Sigmoid colon (tissue), 4 donors: ENCODE data around the gene SLC38A7.

Experiments used
- POLR2A ChIP-seq, 2 donors: fragments of 450-650 bp; IDR thresholded peaks; one replicate each; pipeline ENCODE4 v1.6.1; 2016; ENCODE audit warnings: antibody characterized with exemption in 2 of 2, mild to moderate bottlenecking in 2 of 2, moderate library complexity in 2 of 2
- POLR2AphosphoS5 ChIP-seq, 4 donors: sonication (generic); formaldehyde crosslinking; IDR thresholded peaks; one replicate each; pipeline ENCODE4 v1.6.1; 2017; ENCODE audit warnings: antibody characterized with exemption in 4 of 4
- TF ChIP-seq, protein P1 (sequence below), 4 experiments: fragments of 450-650 bp in 3 of 4; fragments of 200-600 bp in 1 of 4; IDR thresholded peaks; one replicate each; pipeline ENCODE4 v1.5.1; 2016 to 2019; ENCODE audit warnings: antibody characterized with exemption in 4 of 4, mild to moderate bottlenecking in 3 of 4, moderate library complexity in 2 of 4

DNA sequence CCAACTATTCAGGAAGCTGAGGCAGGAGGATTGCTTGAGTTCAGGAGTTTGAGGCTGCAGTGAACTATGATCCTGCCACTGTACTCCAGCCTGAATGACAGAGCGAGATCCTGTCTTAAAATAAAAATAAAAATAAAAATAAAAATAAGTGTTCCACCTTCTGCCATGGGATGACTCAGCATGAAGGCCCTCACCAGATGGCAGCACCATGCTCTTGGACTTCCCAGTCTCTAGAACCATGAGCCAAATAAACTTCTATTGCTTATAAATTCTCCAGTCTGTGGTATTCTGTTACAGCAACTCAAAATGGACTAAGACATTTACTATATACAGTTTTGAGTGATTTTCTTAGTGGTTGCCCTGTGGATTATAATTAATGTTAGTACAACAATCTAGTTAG is 7.9 kb upstream of the SLC38A7 start:
- TF ChIP-seq, protein P1, sequence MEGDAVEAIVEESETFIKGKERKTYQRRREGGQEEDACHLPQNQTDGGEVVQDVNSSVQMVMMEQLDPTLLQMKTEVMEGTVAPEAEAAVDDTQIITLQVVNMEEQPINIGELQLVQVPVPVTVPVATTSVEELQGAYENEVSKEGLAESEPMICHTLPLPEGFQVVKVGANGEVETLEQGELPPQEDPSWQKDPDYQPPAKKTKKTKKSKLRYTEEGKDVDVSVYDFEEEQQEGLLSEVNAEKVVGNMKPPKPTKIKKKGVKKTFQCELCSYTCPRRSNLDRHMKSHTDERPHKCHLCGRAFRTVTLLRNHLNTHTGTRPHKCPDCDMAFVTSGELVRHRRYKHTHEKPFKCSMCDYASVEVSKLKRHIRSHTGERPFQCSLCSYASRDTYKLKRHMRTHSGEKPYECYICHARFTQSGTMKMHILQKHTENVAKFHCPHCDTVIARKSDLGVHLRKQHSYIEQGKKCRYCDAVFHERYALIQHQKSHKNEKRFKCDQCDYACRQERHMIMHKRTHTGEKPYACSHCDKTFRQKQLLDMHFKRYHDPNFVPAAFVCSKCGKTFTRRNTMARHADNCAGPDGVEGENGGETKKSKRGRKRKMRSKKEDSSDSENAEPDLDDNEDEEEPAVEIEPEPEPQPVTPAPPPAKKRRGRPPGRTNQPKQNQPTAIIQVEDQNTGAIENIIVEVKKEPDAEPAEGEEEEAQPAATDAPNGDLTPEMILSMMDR (IDR thresholded peaks at IDR 0.05): no peak
- TF ChIP-seq POLR2A (IDR thresholded peaks at IDR 0.05): no peak
- no peak for TF ChIP-seq POLR2AphosphoS5 (IDR thresholded peaks at IDR 0.05)
